ENCODE data around the gene KDM4B. TPM values are rescaled to one million over a fixed set of nuclear protein-coding genes. Genes with fewer than 3 reads are reported as not detected.

KDM4B gene
- total RNA-seq, 4 donors from 2014 or later = 28.7 to 75.1 (median 46.1) TPM

GRCh38 chr19:5045029-5045428 is 76.1 kb downstream of the KDM4B start:
- H3K9me3 ChIP-seq = no peaks in the 10 kb centered on the region
- H3K27ac ChIP-seq = no peak overlapping the region
- H3K27me3 ChIP-seq = no peaks in the 10 kb centered on the region
- H3K4me1 ChIP-seq = peaks cover 4 to 38% (median 8%) of the 10 kb centered on the region in 4 donors
- no peak overlapping the region for H3K4me3 ChIP-seq
- peaks cover 0 to 49% (median 0%) of the 10 kb centered on the region in 3 donors for H3K36me3 ChIP-seq
- DNase-seq = no peak
- TF ChIP-seq, protein P1, sequence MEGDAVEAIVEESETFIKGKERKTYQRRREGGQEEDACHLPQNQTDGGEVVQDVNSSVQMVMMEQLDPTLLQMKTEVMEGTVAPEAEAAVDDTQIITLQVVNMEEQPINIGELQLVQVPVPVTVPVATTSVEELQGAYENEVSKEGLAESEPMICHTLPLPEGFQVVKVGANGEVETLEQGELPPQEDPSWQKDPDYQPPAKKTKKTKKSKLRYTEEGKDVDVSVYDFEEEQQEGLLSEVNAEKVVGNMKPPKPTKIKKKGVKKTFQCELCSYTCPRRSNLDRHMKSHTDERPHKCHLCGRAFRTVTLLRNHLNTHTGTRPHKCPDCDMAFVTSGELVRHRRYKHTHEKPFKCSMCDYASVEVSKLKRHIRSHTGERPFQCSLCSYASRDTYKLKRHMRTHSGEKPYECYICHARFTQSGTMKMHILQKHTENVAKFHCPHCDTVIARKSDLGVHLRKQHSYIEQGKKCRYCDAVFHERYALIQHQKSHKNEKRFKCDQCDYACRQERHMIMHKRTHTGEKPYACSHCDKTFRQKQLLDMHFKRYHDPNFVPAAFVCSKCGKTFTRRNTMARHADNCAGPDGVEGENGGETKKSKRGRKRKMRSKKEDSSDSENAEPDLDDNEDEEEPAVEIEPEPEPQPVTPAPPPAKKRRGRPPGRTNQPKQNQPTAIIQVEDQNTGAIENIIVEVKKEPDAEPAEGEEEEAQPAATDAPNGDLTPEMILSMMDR (IDR thresholded peaks at IDR 0.05) = no peak
- TF ChIP-seq POLR2A (IDR thresholded peaks at IDR 0.05) = no peak

GRCh38 chr19:5045956-5046338 is 77.0 kb downstream of the KDM4B start:
- H3K4me3 ChIP-seq = no peak overlapping the region
- no peaks in the 10 kb centered on the region for H3K9me3 ChIP-seq
- H3K27me3 ChIP-seq = no peaks in the 10 kb centered on the region
- H3K36me3 ChIP-seq = peaks cover 0 to 49% (median 0%) of the 10 kb centered on the region in 3 donors
- DNase-seq = no peak
- peaks cover 4 to 38% (median 8%) of the 10 kb centered on the region in 4 donors for H3K4me1 ChIP-seq
- peak overlapping the region in 2 of 4 donors; percentile 9 to 68 for H3K27ac ChIP-seq
- TF ChIP-seq, protein P1 (IDR thresholded peaks at IDR 0.05) = no peak
- no peak for TF ChIP-seq POLR2A (IDR thresholded peaks at IDR 0.05)

- H3K27me3 ChIP-seq = no peaks in the 10 kb centered on the region
- H3K27ac ChIP-seq = peak overlapping the region in 2 of 4 donors; percentile 9 to 68
- peaks cover 0 to 48% (median 0%) of the 10 kb centered on the region in 3 donors for H3K36me3 ChIP-seq
- H3K4me3 ChIP-seq = no peak overlapping the region
- H3K9me3 ChIP-seq = no peaks in the 10 kb centered on the region
- TF ChIP-seq, protein P1 (IDR thresholded peaks at IDR 0.05) = no peak
- peaks cover 4 to 38% (median 8%) of the 10 kb centered on the region in 4 donors for H3K4me1 ChIP-seq
- DNase-seq = peak in 2 of 3 donors; percentile 53 to 70
These were observed 77.6 kb downstream of the KDM4B start for GRCh38 chr19:5046339-5047039.

- H3K9me3 ChIP-seq = no peaks in the 10 kb centered on the region
- no peak for DNase-seq
- no peaks in the 10 kb centered on the region for H3K27me3 ChIP-seq
- H3K4me3 ChIP-seq = no peak overlapping the region
- TF ChIP-seq, protein P1 (IDR thresholded peaks at IDR 0.05) = no peak
- no peak for TF ChIP-seq POLR2A (IDR thresholded peaks at IDR 0.05)
- H3K36me3 ChIP-seq = peaks cover 0 to 48% (median 0%) of the 10 kb centered on the region in 3 donors
- H3K4me1 ChIP-seq = peaks cover 4 to 38% (median 8%) of the 10 kb centered on the region in 4 donors
- H3K27ac ChIP-seq = peak overlapping the region in 2 of 4 donors; percentile 9 to 68
These were observed 78.5 kb downstream of the KDM4B start for GRCh38 chr19:5047251-5047935.

DNA sequence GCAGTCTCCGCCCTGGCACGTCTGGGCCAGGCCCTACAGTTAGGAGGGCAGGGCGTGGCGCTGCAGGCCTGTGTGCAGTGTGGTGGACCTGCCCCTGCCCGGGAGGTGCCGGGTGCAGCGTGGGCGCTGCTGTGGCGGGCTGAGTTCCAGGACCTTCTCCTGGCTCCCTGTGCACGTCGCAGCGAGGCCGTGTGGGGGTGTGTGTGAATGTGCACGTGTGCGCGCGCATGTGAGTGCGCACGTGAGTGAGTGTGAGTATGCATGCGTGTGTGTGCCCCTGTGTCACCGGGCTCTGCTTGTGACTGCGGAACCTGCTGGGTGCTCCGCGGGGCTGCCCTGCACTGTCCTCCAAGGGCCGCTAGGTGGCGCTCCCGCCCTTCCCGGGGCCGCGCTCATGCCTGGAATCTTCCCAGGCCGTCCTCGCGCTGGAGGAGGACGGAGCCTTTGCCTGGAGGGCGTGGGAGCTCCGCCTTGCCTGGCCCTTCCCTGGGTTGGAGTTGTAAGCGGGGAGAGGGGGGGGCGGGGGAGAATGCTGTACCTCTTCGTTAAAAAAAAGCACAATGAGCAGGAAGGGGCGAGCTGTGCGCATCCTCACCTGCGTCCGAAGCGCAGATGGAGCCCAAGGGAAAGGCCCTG is 79.3 kb downstream of the KDM4B start:
- Histone ChIP-seq H3K27ac (no peak overlapping the region), H3K4me3 (no peak overlapping the region), H3K4me1 (peaks cover 4 to 38% (median 8%) of the 10 kb centered on the region in 4 donors), H3K9me3 (no peaks in the 10 kb centered on the region), H3K36me3 (peaks cover 0 to 44% (median 0%) of the 10 kb centered on the region in 3 donors), H3K27me3 (no peaks in the 10 kb centered on the region)
- peak; percentile 42 to 88 (median 85) for DNase-seq
- TF ChIP-seq POLR2A (IDR thresholded peaks at IDR 0.05) = no peak
- TF ChIP-seq, protein P1 (IDR thresholded peaks at IDR 0.05) = peak; percentile 77 to 99 (median 96)

Data from Peyer's patch (tissue), 4 donors.